Stimulated activated CD8-positive, alpha-beta memory T cell treated with anti-CD3 and anti-CD28 coated beads, Interleukin-12 subunit alpha, Interleukin-12 subunit beta, amount 100 ng/mL, for 1 hour (primary cell): Measurements from ENCODE around the gene CREM.

Experiments used
- DNase-seq: peaks from one replicate; pipeline ENCODE4 v3.0.0-alpha.2; 2020; ENCODE audit warnings: low read depth

The CREM gene

DNA sequence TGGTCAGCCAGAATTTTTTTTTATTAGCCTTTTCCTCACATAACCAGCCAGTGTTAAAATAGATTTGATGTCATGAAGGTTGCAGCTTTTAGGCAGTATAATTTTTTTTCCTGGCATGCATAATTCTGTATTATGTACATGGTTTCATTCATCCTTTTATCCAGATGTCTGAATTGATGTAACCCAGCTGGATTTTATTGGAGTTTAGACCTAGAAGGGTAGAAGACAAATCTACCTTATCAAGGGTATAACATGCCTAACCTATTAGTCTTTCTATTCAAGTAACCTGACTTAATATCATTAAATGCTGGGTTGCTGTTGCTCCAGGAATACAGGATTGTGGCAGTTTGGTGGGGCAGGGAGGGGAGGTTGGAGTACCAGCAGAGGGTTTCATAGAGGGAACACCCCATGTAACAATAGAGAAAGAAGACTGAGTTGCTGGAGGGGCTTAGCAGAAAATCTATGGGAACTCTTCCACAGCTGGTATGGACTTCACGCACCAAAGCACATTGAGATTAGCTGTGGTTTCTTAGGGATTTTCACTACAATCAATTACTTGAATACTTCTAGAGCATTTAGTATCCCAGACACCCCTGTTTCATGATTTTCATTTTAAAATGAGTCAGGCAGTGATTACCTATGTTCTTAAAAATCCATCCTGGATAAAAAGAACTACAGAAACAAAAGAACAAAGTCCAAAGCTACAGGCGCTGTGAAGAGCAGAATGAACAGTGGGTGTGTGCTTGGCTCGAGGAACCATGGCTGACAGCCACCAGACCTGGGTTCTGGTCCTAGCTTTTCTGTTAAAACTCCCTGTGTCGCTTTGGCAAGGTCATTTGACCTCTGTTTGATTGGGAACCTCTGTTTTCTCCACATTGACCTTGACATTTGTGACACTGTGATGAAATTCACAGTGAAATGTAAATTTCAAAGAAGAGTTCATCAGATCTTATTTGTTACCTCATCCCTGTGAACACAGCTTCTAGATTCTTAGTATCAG lies 93.5 kb downstream of the CREM start:
- DNase-seq: no peak

DNA sequence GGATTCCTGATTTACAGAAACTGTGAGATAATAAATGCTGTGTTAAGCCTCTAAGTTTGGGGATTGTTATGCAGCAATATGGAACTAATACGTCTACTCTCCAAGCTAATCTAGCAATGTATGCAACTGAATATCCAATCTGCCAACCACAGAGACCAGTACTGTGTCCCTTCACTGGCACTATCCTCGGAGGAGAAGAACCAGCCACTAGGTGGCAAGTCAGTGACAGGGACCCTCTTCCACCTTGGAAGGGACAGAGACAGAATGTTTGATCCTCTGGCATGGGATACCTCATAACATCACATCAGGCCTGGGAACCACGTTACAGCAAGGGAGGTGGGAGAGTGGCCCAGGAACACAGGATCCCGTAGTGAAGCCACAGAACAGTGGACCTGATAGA lies 96.4 kb downstream of the CREM start:
- DNase-seq: no peak

DNA sequence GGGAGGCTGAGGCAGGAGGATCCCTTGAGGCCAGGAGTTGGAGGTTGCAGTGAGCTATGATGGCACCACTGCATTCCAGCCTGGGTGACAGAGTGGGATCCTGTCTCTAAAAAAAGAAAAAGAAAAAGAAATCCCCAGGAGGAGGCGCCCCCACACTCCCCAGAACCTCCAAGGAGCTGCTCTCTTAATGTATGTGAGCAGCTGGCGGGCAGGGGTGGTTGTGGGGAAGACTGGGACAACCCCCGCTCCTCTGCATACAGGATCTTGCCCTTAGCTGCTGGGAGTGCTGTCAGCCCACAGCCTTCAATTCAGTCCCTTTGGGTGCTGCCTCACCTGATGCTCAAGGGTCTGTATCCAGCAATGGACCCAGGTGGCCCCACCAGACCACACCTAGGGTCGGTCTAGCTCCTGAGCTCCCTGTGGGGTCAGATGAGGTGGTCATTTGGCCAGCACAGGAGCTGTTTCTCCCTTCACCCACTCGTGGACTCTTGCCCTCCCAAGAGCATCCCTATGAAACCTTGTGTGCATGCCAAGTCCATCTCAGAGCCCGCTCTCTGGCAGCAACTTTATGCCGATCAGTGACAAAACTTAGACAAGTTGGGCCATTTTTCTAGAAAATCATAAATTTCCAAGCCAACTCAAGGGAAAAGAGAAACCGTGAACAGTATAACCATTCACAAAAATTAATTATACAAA lies 97.5 kb downstream of the CREM start:
- no peak for DNase-seq

DNA sequence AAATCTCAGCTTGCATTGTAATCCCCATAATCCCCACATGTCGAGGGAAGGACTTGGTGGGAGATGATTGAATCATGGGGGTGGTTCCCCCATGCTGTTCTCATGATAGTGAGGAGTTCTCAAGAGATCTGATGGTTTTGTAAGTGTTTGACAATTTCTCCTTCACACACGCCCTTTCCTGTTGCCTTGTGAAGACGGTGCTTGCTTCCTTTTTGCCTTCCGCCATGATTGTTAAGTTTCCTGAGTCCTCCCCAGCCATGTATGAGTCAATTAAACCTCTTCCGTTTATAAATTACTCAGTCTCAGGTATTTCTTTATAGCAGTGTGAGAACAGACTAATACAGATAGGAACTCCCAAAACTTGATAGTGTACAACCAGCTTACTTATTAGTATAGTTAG lies 98.6 kb downstream of the CREM start:
- DNase-seq: no peak

DNA sequence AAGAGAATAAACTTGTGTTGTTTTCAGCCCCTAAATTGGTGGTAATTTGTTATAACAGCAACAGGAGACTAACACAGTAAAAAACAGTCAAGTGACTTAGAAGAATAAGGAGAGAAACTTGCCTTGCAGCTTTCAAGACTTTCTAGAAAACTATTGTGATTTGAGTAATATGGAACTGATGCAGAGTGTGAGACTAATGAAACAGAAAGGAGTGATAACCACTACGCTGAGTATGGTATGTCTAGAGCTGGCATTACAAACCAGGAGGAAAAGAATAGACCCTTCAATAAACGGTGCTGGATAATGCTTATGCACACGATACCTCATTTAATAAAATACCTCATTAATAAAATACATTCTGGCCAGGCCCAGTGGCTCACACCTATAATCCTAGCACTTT lies 99.9 kb downstream of the CREM start:
- no peak for DNase-seq

DNA sequence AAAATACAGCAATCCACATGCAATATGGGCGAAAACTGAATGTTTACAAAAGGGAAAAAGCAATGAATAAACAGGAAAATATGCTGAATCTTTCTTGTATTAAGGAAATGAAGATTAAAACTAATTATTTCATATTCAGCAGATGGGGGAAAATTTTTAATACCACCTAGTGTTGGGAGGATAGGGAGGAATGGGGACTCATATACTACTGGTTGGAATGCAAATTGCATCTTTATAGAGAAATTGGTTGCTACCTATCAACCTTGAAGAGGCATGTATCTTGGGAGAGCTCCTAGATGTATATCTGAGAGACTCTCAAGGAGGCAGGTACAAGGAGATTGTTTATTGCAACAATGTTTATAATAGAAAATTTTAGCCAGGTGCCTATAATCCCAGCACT lies 101.4 kb downstream of the CREM start:
- no peak for DNase-seq

DNA sequence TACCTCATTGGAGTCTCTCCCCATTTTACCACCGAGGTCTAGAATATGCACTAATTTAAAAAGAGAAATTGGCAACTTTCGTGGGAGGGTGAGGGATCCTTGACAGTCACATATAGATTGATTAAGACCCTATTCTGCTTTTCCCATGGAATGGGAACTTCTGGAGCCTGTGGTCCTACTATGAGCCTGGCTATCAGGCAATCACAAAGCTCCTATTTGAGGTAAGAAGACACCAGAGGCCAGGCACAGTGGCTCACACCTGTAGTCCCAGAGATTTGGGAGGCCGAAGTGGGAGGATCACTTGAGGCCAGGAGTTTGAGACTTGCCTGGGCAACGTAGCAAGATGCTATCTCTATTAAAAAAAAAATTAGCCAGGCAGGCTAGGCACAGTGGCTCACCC lies 105.0 kb downstream of the CREM start:
- DNase-seq: no peak

DNA sequence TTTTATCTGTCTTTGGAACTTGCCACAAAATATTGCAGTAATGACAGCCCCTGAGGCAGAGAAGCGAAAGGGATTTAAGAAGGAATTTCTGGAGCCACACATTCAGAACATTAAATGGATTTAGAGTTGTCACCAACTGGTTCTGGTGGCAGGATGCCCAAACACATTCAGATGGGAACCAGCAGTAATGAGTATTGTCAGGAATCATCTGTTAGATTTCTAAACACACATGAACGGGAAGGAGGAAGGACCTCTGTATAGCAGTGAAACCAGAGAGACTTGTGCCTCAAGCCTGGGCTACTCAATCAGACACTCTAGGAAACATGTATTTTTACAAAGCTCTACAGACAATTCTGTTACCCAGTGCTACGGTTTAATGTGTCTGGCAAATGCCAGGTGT lies 105.9 kb downstream of the CREM start:
- no peak for DNase-seq

DNA sequence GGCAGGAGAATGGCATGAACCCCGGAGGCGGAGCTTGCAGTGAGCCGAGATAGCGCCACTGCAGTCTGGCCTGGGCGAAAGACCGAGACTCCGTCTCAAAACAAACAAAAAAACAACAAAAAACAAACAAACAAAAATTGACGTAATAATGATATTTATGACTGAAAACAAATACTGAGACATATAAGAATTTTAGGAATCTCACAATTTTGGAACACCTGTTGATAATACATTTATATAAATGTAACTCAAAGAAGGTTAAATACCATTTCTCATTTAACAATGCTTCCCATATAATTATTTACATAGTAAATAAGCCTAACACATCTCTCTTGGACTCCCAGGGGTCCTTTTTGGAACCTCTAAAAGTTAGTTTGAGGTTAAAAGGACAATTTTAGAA lies 107.4 kb downstream of the CREM start:
- no peak for DNase-seq

DNA sequence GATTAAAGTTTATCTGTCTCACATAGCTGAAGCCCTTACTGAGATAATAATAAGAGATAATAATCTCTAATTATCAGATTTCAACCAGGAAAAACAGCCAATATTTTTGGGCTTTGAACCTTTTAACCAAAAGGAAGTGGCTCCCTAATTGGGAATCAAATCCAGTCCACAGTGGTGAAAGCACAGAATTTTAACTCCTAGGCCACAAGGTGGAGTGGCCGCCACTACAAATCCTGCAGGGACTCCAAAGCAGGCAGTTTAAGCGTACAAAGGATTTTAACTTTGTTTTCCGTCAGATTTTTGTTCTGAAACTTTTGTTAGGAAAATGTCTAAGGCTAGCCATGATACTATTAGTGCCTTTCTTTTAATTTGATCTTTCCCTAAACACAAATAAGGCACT lies 110.1 kb downstream of the CREM start:
- no peak for DNase-seq

DNA sequence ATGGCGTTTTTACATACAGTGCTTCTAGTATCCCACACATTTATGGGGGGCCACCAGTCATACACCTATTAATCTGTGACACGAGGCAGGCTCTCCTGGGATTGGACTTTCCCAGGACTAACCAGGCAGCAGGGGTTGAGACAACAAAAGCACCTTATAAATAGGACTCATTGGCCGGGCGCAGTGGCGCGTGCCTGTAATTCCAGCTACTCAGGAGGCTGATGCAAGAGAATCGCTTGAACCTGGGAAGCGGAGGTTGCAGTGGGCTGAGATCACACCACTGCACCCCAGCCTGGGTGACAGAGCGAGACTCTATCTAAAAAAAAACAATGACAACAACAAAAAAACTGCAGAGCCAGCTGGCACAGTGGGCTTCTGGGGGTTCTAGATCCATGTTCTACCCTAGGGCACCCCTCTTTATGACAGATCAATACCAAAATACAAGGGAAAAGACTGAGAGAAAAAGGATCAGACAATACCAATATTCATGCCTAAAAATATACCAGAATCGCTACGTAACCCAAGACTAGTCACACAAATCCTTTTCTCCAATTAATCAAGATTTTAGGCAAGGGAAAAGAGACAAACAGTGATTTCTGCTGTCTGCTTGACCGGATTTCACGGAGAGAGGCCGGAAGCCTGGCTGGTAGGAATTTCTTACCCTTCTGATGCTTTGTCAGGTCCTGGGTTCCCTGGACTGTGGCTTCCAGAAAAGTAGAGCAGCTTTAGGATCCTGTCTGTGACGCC lies 111.3 kb downstream of the CREM start:
- DNase-seq: no peak

DNA sequence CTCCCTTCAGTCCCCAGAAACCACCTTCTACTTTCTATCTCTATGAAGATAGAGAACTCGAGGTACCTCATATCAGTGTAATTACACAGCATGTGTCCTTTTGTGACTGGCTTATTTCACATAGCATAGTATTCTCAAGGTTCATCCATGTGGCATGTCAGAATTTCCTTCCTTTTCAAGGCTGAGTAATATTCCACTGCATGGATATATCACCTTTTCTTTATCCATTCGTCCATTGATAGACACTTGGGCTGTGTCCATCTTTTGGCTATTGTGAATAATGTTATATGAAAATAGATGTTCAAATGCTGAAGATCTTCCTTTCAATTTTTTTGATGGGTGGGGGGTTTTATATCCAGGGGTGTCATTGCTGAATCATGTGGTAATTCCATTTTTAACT lies 117.9 kb downstream of the CREM start:
- DNase-seq: no peak

DNA sequence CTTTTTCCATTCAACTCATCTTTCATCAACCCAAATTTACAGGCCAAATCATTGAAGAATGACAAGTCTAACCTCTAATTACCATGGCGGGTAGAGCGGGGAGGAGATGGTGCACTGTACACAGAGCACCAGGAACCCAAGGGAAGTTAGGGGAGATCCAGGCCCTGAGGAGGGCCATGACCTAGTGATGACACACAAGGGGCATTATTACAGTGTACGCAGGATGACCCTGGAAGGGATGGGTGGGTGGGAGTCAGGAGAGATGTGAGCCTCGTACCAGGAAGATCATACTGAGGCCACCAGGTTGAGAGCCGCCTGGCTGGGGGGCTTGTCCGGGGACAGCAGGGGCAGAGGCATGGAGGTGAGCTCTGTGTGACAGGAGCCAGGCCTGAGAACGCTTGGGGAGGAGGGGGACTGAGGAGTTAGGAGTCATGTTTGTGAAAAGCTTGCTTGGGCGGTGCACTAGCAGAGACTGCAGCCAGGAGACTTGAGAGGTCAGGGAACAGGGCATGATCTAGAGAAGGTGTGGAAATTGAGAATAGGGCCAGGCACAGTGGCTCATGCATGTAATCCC lies 120.2 kb downstream of the CREM start:
- DNase-seq: no peak

DNA sequence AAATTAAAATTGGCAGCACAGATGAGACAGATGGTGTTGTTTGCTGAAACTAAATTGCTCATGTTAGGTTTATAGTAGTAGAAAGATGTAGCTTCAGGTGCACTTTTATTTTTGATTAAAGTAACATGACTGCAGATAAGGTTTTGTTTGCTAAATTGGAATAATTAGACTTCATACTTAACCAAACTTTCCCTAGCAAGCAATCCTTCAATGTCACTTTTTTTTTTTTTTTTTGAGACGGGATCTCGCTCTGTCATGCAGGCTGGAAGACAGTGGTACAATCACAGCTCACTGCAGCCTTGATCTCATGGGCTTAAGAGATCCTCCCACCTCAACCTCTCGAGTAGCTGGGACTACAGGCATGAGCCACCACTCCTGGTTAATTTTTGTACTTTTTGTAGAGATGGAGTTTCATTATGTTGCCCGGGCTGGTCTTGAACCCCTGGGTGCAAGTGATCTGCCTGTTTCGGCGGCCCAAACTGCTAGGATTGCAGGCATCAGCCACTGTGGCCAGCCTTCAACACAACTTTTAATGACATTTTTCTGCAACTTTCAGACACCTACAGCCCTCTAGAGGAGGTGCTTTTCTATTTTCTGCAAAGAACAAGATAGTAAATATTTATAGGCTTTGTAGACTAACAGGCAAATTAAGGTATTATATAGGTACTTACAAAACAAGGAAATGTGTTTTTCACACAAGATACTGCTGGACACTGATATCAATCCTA lies 124.9 kb downstream of the CREM start:
- no peak for DNase-seq

DNA sequence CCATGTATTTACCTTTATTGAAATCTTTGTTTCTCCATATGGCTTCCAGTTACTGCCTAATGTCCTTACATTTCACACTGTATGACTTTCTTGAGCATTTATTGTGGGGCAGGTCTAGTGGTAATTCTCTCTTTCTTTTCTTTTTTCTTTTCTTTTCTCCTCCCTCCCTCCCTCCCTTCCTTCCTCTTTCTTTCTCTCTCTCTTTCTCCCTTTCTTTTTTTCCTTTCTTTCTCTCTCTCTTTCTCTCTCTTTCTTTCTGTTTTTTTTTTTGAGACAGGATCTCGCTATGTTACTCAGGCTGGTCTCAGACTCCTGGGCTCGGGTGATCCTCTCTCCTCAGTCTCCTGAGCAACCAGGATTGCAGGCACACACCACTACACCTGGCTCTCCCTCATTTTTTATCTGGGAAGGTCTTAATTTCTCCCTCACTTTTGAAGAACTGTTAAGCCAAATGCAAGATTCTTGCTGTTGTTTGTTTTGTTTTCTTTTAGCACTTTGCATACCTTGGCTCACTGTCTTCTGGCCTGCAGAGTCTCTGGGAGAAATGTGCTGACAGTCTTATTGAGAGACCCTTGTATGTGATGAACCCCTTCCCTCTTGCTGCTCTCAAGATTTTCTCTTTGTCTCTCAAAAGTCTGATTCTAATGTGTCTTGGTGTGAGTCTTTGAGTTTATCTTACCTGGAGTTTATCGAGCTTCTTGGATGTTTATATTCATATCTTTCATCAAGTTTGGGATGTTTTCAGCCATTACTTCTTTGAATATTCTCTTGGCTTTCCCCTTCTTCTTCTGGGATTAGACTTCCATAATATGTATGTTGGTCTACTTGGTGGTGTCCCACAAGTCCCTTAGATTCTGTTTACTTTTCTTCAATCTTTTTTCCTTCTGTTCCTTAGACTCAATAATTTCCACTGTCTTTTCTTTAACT lies 130.7 kb downstream of the CREM start:
- DNase-seq: no peak

DNA sequence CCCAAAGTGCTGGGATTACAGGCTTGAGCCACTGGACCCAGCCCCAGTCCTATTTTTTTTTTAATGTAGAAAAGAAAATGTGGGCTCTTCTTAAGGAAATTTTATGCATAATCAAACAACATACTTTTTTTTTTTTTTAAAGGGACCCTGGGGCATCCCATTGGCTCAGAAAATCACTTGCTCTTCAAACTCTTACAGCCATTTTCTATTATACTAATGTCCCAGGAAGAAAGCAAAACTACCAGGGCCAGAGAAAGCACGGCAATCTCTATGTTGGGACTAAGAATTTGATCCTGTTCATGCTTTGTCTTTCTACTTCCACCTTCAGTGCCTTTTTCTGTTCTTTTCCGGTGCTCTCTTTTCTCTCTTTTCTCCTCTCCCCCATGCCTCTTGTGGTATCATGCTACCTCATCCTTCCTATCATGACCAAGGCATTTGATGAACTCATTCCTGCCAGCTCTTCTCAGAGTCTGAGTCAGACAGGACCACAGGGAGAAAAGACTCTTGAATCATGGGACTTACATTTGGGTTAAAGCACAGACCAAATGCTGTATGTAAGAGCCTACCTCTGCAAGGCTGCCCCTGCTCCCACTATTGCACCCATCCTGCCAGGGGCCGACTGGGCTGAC lies 133.2 kb downstream of the CREM start:
- DNase-seq: no peak

DNA sequence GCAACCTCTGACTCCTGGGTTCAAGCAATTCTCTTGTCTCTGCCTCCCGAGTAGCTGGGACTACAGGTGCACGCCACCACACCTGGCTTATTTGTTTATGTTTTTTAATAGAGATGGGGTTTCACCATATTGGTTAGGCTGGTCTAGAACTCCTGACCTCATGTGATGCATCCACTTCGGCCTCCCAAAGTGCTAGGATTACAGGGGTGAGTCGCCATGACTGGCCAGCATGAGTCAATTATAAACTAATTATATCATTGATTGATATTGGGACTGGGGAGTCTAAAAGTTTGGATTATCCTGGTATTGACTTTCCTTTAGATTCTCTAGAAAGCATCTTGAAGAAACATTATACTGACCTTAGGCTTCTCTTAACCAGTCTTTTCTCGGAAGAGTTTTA lies 135.8 kb downstream of the CREM start:
- DNase-seq: no peak
